T-helper 9 cell (primary cell): ENCODE results near the gene NPIPB4.
"Not testable (repeated sequence)": the region's sequence is repeated elsewhere in the genome, so short reads cannot be mapped to it uniquely, and the experiment has no call there.

Experiments used
- DNase-seq: peaks from one replicate; pipeline ENCODE4 v3.0.0-alpha.2; 2020
- total RNA-seq, 2 donors: gene quantifications; one replicate each; lab custom pipeline; 2026; lab: John Stamatoyannopoulos, UW

Gene NPIPB4
- total RNA-seq = 3.8 to 5.3 reads per million in 2 donors

DNA sequence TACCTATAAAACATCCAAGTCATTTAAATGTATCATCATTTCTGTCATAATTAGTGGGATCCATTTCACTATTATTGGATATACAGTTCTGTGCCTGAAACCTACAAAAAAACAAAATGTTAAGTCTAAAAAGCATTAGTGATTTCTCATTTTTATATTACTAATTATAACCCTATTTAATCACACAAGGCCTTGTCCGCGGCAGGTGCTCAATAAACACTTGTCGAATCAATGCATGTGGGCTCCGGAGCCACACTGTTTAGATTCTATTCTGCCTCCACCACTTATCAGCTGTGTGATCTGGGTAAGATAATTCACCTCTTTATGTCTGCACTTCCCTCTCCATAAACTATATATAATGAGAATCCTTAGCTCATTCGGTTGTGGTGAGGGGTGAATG lies at the start of gene NPIPB4:
TSS of gene NPIPB4 (minus strand) at position 101 of the 400 bp plus-strand sequence. CDS start 378 bp downstream, outside the sequence.
- DNase-seq = not testable (repeated sequence)

DNA sequence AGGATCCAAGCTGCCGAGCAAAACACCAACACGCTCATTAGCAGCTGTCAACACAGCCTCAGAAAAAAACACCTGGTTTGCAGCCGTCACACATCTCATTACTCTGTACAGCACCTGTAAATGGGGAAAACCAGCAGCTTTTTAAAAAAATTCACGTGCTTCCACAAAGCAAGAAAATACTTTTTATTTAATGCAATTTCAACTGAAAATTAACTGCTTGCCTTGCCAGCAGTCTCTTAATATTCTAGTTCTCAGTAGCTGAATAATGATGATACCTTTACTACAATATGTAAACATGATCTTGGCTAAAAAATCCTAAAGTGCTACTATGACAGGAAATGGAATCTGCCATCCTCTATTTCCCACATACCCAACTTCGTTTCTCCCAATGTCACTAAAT lies 41.4 kb upstream of the NPIPB4 start:
- not testable (repeated sequence) for DNase-seq

- not testable (repeated sequence) for DNase-seq
Observed at GRCh38 chr16:21881988-21882387, 24.4 kb upstream of the NPIPB4 start.

GRCh38 chr16:21837186-21837585 lies 20.4 kb downstream of the NPIPB4 start:
- DNase-seq = not testable (repeated sequence)

DNA sequence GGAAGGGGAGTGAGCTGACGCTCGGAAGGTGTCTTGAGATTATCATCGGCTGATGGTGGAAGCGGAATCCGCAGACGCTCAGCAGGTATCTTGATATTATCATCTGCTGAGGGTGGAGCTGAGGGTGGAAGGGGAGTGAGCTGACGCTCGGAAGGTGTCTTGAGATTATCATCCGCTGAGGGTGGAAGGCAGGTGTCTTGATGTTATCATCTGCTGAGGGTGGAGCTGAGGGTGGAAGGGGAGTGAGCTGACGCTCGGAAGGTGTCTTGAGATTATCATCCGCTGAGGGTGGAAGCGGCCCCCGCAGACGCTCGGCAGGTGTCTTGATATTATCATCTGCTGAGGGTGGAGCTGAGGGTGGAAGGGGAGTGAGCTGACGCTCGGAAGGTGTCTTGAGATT lies 21.2 kb downstream of the NPIPB4 start:
- peak; percentile 13 for DNase-seq

GRCh38 chr16:21835747-21836146 lies 21.8 kb downstream of the NPIPB4 start:
- DNase-seq = not testable (repeated sequence)

GRCh38 chr16:21834211-21834610 lies 23.3 kb downstream of the NPIPB4 start:
- not testable (repeated sequence) for DNase-seq

DNA sequence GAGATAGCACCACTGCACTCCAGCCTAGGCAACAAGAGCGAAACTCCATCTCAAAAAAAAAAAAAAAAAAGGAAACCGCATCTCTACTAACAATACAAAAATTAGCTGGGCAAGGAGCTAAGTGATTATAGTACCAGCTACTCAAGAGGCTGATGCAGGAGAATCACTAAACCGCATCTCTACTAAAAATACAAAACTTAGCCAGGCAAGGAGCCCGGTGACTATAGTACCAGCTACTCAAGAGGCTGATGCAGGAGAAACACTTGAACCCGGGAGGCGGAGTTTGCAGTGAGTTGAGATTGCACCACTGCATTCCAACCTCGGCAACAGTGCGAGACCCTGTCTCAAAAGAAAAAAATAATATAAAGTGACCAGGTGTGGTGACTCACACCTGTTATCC lies 27.6 kb downstream of the NPIPB4 start:
- DNase-seq = not testable (repeated sequence)

- DNase-seq = not testable (repeated sequence)
Observed at GRCh38 chr16:21826067-21826706, 31.4 kb downstream of the NPIPB4 start.

DNA sequence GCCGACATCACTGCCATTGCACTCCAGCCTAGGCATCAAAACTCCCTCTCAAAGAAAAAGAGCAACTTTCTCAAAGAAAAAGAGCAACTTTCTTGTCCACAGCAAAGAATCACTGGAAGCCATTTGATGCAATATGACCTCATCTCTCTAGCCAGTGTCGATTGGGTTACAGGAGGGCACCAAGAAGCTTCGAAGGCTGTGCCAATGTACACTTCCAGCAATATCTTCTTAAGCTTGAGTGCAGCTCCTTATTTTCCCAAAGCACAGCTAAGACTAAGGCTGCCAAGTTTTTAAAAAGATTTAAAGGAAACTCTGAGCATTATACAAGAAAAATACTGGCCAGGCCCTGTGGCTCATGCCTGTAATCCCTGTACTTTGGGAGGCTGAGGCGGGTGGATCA lies 32.0 kb downstream of the NPIPB4 start:
- not testable (repeated sequence) for DNase-seq

DNA sequence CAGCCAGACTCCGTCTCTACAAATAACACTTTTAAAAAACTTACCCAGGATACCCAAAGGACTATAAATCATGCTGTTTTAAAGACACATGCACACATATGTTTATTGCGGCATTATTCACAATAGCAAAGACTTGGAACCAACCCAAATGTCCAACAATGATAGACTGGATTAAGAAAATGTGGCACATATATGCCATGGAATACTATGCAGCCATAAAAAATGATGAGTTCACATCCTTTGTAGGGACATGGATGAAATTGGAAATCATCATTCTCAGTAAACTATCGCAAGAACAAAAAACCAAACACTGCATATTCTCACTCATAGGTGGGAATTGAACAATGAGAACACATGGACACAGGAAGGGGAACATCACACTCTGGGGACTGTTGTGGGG lies 34.3 kb downstream of the NPIPB4 start:
- not testable (repeated sequence) for DNase-seq

DNA sequence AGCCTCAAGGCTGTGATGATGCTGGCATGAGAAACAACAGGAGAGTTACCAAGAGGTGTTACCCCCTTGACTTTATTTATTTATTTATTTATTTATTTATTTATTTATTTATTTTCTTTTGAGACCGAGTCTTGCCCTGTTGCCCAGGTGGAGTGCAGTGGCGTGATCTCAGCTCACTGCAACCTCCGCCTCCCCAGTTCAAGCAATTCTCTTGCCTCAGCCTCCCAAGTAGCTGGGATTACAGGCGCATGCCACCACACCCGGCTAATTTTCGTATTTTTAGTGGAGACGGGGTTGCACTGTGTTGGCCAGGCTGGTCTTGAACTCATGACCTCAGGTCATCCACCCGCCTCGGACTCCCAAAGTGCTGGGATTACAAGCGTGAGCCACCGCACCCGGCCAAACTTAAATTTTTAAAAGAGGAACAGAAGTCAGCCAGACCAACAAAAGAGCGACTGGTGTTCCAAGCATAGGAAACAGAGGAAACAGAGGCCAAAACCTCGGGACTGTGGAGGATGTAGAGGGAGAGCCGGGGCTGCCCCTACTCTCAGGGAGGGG lies 36.6 kb downstream of the NPIPB4 start:
- DNase-seq = not testable (repeated sequence)

GRCh38 chr16:21820028-21820907 lies 37.3 kb downstream of the NPIPB4 start:
- DNase-seq = peak; percentile 41

GRCh38 chr16:21819617-21820016 lies 37.9 kb downstream of the NPIPB4 start:
- DNase-seq = not testable (repeated sequence)

GRCh38 chr16:21817012-21817411 lies 40.5 kb downstream of the NPIPB4 start:
- DNase-seq = not testable (repeated sequence)

DNA sequence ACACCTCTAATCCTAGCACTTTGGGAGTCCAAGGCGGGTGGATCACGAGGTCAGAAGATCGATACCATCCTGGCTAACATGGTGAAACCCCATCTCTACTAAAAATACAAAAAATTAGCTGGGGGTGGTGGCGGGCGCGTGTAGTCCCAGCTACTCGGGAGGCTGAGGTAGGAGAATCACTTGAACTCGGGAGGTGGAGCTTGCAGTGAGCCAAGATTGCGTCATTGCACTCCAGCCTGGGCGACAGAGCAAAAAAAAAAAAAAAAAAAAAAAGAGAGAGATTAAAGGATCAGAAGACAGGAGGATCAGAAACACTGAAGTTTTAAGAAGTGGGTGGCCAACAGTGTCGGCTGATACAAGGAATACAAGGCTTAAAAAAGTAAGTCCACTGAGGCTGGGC lies 41.9 kb downstream of the NPIPB4 start:
- not testable (repeated sequence) for DNase-seq

DNA sequence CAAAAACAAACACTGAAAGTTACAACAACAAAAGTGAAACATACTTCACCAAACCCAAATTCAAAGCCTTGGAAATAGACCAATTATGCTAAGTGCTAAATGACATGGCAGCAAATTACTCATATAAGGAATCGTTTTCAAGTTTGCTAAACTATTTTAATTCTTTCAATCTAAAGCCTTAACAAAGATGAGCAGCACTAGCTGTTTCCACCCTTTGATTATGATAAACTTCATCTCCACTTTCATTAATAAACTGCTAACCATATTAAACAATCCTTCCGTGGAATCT lies 55.2 kb downstream of the NPIPB4 start:
- DNase-seq = not testable (repeated sequence)

DNA sequence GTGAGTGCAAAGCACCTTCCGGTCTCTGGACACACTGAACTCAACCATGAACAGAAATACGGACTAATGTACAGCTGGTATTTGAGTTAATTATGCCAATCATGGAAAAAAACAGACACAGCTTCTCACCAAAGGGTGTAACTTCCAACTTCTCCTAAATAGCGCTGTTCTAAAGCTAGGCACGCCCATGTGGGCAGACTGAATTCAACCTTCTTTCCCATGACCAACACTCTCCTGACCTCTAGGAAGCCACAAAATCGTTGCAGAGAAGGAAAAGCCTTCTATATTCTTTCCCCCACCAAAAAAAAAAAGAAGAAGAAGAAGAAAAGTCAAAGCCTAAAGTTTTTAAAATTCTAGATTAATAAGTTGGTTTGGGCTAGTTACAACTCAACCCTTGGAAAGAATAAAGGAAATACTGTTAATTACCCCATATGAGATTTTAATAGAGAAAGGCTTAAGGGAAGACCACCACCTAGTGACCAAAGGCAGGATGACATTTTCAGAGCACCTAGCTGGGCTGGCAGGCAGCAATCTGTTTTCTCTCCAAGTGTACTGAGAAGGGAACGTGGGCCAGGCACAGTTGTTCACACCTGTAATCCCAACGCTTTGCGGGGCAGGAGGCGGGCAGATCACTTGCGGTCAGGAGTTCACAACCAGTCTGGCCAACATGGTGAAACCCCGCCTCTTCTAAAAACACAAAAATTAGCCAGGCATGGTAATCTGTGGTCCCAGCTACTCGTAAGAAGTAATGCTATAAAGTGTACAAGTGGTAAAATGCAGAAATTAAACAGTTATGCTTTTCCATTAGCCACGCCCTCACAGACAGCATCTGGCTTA lies 55.8 kb downstream of the NPIPB4 start:
- not testable (repeated sequence) for DNase-seq

- DNase-seq = not testable (repeated sequence)
Observed at GRCh38 chr16:21798601-21799000, 59.0 kb downstream of the NPIPB4 start.

DNA sequence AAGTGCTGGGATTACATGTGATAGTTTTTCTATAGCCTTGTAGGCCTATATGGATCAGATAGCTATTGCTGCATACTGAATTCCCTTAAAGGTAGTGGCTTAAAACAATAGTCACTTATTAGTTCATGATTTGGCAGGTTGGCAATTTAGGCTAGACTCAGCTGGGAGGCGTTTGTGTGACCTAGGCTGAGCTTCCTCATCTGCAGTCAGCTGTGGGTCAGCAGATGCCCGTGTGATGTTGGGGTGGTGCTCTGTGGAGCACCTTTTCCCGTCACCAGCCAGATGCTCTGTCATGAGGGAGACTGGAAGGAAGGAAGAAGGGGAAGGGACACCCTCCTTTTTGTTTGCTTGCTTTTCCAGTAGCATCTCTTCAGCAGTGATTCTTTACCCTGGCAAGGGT lies 64.2 kb downstream of the NPIPB4 start:
- DNase-seq = not testable (repeated sequence)

DNA sequence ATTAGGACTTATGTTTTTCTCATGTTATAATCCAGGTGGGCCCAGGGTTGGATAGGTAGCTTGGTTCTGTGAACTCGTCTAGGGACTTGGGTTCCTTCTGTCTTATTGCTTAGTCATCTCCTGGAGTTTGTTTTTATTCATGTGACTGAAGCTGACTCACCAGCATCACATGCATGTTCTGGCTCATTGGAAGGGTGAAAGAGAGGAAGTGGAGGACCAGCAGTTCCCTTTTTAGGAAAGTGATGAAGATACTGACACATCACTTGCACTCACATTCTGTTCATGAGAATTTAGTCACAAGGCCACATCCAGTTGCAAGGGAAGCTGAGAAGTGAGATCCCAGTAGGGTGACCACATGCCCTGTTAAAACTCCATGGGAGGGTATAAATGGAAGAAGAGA lies 67.0 kb downstream of the NPIPB4 start:
- DNase-seq = not testable (repeated sequence)
